GM18858 (cell line): ENCODE measurements around the gene WASF3.

Experiments
- ATAC-seq: cut with Tn5 transposase; IDR thresholded peaks from one replicate; pipeline ENCODE4 v1.9.1; 2021; ENCODE audit not compliant: unreplicated experiment

WASF3 gene

DNA sequence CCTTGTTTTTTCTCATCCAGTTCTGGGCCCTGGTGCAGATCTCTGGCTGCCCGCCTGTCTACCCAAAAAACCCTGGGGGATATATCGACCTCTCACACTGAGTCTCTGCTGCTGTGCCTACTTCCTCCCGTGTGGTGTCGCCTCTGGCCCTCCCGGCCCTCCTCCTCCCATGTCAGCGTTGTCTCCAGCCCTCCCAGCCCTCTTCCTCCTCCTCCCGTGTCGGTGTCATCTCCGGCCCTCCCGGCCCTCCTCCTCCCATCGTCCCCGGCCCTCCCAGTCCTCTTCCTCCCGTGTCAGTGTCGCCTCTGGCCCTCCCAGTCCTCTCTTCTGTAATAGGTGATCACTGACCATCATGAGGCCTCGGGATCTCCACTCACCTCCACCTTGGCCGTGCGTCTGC lies 121.3 kb downstream of the WASF3 start:
- no peak for ATAC-seq

GRCh38 chr13:26679411-26680122 lies 122.1 kb downstream of the WASF3 start:
- ATAC-seq: no peak

GRCh38 chr13:26680123-26680450 lies 122.6 kb downstream of the WASF3 start:
- ATAC-seq: no peak

GRCh38 chr13:26680572-26680971 lies 123.1 kb downstream of the WASF3 start:
- no peak for ATAC-seq

- ATAC-seq: no peak
Measured at GRCh38 chr13:26681036-26681435, 123.6 kb downstream of the WASF3 start.

DNA sequence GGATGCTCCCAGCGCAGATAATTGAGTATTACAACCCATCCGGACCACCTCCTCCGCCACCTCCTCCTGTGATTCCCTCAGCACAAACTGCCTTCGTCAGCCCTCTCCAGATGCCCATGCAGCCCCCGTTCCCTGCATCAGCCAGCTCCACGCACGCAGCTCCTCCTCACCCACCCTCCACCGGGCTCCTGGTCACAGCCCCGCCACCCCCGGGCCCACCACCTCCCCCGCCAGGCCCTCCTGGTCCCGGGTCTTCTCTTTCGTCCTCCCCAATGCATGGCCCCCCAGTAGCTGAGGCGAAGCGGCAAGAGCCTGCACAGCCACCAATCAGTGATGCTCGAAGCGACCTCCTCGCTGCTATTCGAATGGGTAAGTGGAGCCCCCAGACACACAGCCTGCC lies 125.1 kb downstream of the WASF3 start:
- ATAC-seq: no peak

GRCh38 chr13:26685606-26686005 lies 128.1 kb downstream of the WASF3 start:
- no peak for ATAC-seq

GRCh38 chr13:26686285-26686684 lies 128.8 kb downstream of the WASF3 start:
- no peak for ATAC-seq

DNA sequence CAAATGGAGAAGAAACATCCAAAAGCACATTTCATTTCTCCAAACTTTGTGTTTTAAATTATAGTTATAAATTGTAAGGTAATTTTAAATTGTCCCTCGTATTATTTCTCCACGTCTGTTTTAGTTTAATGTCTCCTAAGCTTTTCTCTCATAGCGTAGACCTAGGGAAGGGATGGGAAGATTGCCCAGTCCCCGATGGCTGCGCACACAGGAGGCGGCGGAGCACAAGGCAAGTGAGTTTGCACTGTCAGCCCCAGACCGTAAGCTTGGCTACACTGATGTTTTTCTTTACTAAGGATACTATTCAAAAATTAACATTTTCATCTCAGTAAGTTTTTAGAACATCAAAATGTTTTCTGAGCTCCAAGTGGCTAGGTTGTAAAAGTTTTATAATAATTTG lies 130.8 kb downstream of the WASF3 start:
- ATAC-seq: no peak

- no peak for ATAC-seq
Measured at GRCh38 chr13:26688980-26689379, 131.5 kb downstream of the WASF3 start.

DNA sequence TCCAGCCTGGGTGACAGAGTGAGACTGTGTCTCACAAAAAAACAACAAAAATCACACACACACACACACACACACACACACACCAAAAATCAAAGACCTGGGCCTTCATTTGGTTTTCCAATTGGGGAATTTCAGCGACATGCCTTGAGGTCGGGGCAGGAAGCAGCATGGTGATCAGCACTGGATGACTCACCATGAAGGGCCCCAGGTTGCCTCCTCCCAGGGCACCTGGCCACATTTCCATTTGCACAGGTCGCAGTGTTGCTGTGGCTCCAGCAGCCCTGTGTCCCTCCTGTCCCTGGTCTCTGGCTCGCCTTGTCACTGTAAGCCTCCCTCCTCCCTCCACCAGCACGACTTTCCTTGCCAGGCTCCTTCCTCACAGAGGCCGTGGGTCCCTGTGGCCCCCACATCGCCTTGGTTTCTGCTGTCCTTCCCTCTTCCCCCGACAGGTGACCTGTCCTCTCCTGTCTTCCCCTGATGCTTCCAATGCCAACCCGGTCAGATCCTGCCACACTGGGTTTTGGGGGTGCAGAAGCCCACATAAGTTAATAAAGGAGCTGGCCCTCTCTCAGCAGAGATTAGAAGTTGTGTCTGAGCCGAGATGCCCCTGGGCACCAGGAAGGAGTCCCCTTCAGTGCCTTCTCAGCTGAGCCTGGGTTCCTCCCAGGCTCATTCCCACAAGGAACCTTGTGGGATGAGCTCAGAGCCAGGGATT lies 136.4 kb downstream of the WASF3 start:
- no peak for ATAC-seq

GRCh38 chr13:26694609-26695359 lies 137.3 kb downstream of the WASF3 start:
- no peak for ATAC-seq

DNA sequence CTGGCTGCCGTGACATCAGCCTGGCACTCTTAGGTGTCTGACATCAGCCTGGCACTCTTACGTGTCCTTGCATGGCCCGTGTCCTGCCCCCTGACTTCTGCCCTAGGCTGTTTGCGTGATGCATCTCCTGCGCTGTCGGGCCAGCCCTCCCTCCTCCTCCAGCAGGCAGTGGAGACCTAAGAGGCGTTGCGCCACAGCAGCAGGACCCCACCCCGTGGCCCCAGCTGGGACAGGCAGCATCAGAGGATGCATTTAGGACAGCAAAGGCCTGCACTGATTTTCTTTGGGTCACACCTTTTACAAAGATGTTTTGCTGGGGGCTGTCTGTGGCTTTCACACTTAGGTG lies 137.8 kb downstream of the WASF3 start:
- no peak for ATAC-seq

DNA sequence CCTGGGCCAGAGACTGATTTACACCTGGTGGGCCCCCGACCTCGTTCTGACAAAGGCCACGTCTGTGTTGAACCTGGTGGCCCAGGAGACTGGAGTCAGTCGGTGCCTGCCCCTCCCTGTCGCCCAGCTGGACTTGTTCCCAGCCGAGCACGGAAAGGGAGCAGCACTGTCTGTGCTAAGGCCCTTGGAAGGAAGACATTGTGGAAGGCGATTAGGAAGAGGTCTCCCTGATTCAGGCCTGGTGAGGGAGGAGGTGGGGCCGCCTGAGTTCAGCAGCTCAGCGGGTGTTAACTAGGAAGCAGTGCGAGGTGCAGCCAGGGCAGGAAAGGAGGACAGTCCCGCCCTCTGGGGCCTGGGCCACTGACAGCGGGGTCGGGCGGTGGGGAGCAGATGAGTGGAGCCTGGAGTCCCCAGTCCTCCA lies 138.4 kb downstream of the WASF3 start:
- no peak for ATAC-seq

GRCh38 chr13:26697069-26697955 lies 139.8 kb downstream of the WASF3 start:
- no peak for ATAC-seq

DNA sequence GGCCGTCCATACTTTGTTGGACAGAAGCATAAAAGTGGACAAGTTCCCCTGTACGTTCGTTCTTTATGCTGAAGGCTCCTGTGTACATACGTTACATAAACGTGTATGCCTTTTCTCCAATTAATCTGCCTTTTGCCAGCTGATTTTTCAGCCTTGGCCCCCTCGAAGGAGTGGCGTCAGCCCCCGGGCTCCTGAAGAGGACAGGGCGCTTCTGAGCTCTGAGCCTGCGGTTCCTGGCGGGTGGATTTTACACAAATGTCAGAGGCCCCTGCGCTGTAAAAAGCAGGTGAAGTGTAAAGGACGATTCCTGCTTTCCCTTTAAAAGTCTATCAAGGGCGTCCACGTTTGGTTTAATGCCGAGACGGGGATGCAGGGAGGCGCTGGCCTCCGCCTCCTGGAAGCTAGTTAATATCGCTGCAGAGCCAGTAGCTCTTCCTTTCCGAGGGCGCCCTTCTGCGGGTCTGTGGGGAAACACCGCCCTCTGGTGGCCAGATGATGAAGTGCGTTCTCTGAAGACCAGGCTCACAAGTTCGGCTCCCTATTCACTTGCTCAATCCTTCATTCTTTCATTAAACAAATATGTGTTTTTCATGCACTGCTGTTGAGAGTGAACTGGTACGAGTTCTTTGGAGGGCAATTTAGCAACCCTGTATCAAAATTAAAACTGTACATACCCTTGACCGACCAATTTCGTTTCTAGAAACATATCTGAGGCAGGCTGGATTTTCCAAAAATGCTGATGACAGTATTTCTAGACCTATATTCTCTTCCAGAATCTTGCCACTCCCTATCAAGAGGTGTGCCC lies 141.1 kb downstream of the WASF3 start:
- ATAC-seq: no peak

DNA sequence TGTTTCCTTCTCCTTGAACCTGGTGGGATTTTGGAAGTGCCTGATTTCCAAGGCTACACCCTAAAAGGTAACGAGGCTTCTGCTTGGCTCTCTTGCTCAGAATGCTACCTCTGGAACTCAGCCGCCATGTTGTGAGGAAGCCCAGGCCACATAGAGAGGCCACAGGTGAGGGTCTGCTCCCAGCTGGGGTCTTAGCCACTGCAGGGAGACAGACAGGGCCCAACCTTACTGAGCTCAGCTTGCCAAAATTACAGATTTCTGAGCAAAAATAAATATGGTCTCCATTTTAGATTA lies 141.7 kb downstream of the WASF3 start:
- ATAC-seq: no peak

GRCh38 chr13:26705536-26705935 lies 148.1 kb downstream of the WASF3 start:
- no peak for ATAC-seq

- no peak for ATAC-seq
Measured at GRCh38 chr13:26706381-26706780, 148.9 kb downstream of the WASF3 start.

GRCh38 chr13:26707122-26708006 lies 149.9 kb downstream of the WASF3 start:
- peak; percentile 42 for ATAC-seq
